A549 (cell line): ENCODE measurements around the gene SPATA2L. TPM values are rescaled to one million over a fixed set of nuclear protein-coding genes. Genes with fewer than 3 reads are reported as not detected.

Source experiments
- ATAC-seq, 2 experiments: fragments of 200-7000 bp in 1 of 2; fragments of >200 bp in 1 of 2; cut with Nextera tagmentation in 1 of 2; cut with Tn5 transposase in 1 of 2; 3 replicates each; pipeline versions ENCODE4 v1.8.0 to v1.9.1; 2018 to 2020; ENCODE audit warnings: mild to moderate bottlenecking in 1 of 2, moderate library complexity in 1 of 2
- CTCF ChIA-PET: fragments of 300-600 bp; sonication (Branson Sonifier 250); formaldehyde crosslinking; extraction: SDS; loops from one replicate; lab custom pipeline; 2021; ENCODE audit warnings: antibody characterized with exemption, inconsistent platforms; lab: Yijun Ruan, JAX
- POLR2A ChIA-PET: fragments of 350-600 bp; formaldehyde crosslinking; extraction: SDS; loops from one replicate; lab custom pipeline; 2021; ENCODE audit warnings: antibody characterized with exemption, inconsistent platforms; lab: Yijun Ruan, JAX
- DNase-seq, 2 experiments: peaks; one replicate each; pipeline versions ENCODE4 v3.0.0 to v3.0.0-alpha.2; 2011 to 2016; ENCODE audit warnings: low read depth in 1 of 2, low spot score in 1 of 2
- FAIRE-seq: peaks from 2 replicates; lab custom pipeline; 2011; peaks lifted over from hg19 to GRCh38; lab: Jason Lieb, UNC
- H3K27ac ChIP-seq, 2 experiments: fragments of >200 bp; sonication (Bioruptor Twin); formaldehyde crosslinking; 3 replicates each; pipeline ENCODE4 v1.5.1; 2016 to 2017
- H3K4me1 ChIP-seq: fragments of >200 bp; sonication (Bioruptor Twin); formaldehyde crosslinking; 3 replicates; pipeline ENCODE4 v1.6.1; 2016
- H3K4me2 ChIP-seq: fragments of >200 bp; sonication (Bioruptor Twin); formaldehyde crosslinking; 3 replicates; pipeline ENCODE4 v1.6.1; 2016
- H3K4me3 ChIP-seq: fragments of >200 bp; sonication (Bioruptor Twin); formaldehyde crosslinking; 3 replicates; pipeline ENCODE4 v1.5.1; 2016
- H3K9me3 ChIP-seq: fragments of >200 bp; sonication (Bioruptor Twin); formaldehyde crosslinking; 3 replicates; pipeline ENCODE4 v1.6.1; 2016
- ATOH8 ChIP-seq: fragments of 250-450 bp; sonication (Bioruptor Pico); IDR thresholded peaks from 2 replicates; pipeline ENCODE4 v1.5.0; 2020; ENCODE audit warnings: low read depth, mild to moderate bottlenecking, moderate library complexity
- BCL3 ChIP-seq: fragments of >200 bp; sonication (Bioruptor Twin); formaldehyde crosslinking; IDR thresholded peaks from 3 replicates; pipeline ENCODE4 v1.6.1; 2016
- BHLHE40 ChIP-seq: IDR thresholded peaks from 2 replicates; pipeline ENCODE4 v1.6.1; 2012; ENCODE audit warnings: low read depth, low read length, inconsistent platforms
- CHD2 ChIP-seq: fragments of 150-350 bp; IDR thresholded peaks from 2 replicates; pipeline ENCODE4 v1.6.1; 2014; ENCODE audit warnings: low read length; ENCODE audit not compliant: partially characterized antibody
- E2F6 ChIP-seq: IDR thresholded peaks from 2 replicates; pipeline ENCODE4 v1.6.1; 2012; ENCODE audit warnings: low read depth, borderline replicate concordance
- EHMT2 ChIP-seq: fragments of 200-600 bp; sonication (generic); IDR thresholded peaks from 2 replicates; pipeline ENCODE4 v1.6.1; 2016; ENCODE audit warnings: antibody characterized with exemption, low read depth, mild to moderate bottlenecking, moderate library complexity
- ELK1 ChIP-seq: fragments of 150-350 bp; IDR thresholded peaks from 2 replicates; pipeline ENCODE4 v1.6.1; 2014; ENCODE audit warnings: low read depth, mild to moderate bottlenecking, low read length
- FOSL2 ChIP-seq, 2 experiments: fragments of 450-650 bp in 1 of 2; fragments of >200 bp in 1 of 2; sonication (Bioruptor Twin) in 1 of 2; formaldehyde crosslinking; IDR thresholded peaks; 2 replicates each; pipeline versions ENCODE4 v1.5.0 to v1.6.1; 2016 to 2020; ENCODE audit warnings: mild to moderate bottlenecking in 1 of 2, moderate library complexity in 1 of 2
- GATA3 ChIP-seq: IDR thresholded peaks from 2 replicates; pipeline ENCODE4 v1.6.1; 2012; ENCODE audit warnings: borderline replicate concordance
- HOXB13 ChIP-seq: fragments of 250-450 bp; sonication (Bioruptor Pico); IDR thresholded peaks from 2 replicates; pipeline ENCODE4 v1.5.0; 2020; ENCODE audit warnings: low read depth, mild to moderate bottlenecking, moderate library complexity
- HOXB5 ChIP-seq: fragments of 250-450 bp; sonication (Bioruptor Pico); IDR thresholded peaks from 2 replicates; pipeline ENCODE4 v1.5.0; 2020; ENCODE audit warnings: mild to moderate bottlenecking, moderate library complexity
- JUNB ChIP-seq: fragments of >200 bp; sonication (Bioruptor Twin); formaldehyde crosslinking; IDR thresholded peaks from 2 replicates; pipeline ENCODE4 v1.6.1; 2016
- MYC ChIP-seq: IDR thresholded peaks from 2 replicates; pipeline ENCODE4 v1.6.1; 2012; ENCODE audit warnings: mild to moderate bottlenecking, inconsistent platforms, low read length, improper control_type of control experiment, borderline replicate concordance
- NPAS2 ChIP-seq: fragments of 250-450 bp; sonication (Bioruptor Pico); IDR thresholded peaks from 2 replicates; pipeline ENCODE4 v1.8.0; 2022; ENCODE audit warnings: mild to moderate bottlenecking, moderate library complexity, borderline replicate concordance
- PBX3 ChIP-seq: IDR thresholded peaks from 2 replicates; pipeline ENCODE4 v1.6.1; 2012
- PHF8 ChIP-seq: fragments of 200-600 bp; sonication (generic); IDR thresholded peaks from 2 replicates; pipeline ENCODE4 v1.6.1; 2016; ENCODE audit warnings: low read depth, mild to moderate bottlenecking, antibody characterized with exemption, moderate library complexity, borderline replicate concordance
- RCOR1 ChIP-seq: fragments of 150-350 bp; IDR thresholded peaks from 2 replicates; pipeline ENCODE4 v1.6.1; 2014; ENCODE audit warnings: antibody characterized with exemption, low read length, low read depth
- RFX5 ChIP-seq: fragments of 450-650 bp; IDR thresholded peaks from 2 replicates; pipeline ENCODE4 v1.7.1; 2014; ENCODE audit warnings: antibody characterized with exemption, mild to moderate bottlenecking, moderate library complexity
- USF2 ChIP-seq: fragments of 450-650 bp; IDR thresholded peaks from 2 replicates; pipeline ENCODE4 v1.6.1; 2014; ENCODE audit warnings: antibody characterized with exemption
- ZC3H11A ChIP-seq: fragments of 450-650 bp; IDR thresholded peaks from 2 replicates; pipeline ENCODE4 v1.6.1; 2014; ENCODE audit warnings: antibody characterized with exemption, mild to moderate bottlenecking
- ZFP36 ChIP-seq: fragments of 450-650 bp; IDR thresholded peaks from 2 replicates; pipeline ENCODE4 v1.6.1; 2014; ENCODE audit warnings: borderline replicate concordance; ENCODE audit not compliant: partially characterized antibody
- WGBS: methylation state at CpG from one replicate; pipeline ENCODE4 v1.1.6; 2017; ENCODE audit errors: missing lambda C conversion rate; 5-methylcytosine and 5-hydroxymethylcytosine counted together
- polyA plus RNA-seq, 4 experiments: library from polyadenylated mRNA; depleted of rRNA in 3 of 4; stranded (reverse); fragments of >200 nt; fragmentation: RNase III in 1 of 4; extraction: RNeasy Plus Mini Kit Qiagen cat#74134 plus additional on column Dnase treatment in 1 of 4; gene quantifications; 2 replicates in 3 of 4; 3 replicates in 1 of 4; pipeline ENCODE4 v1.2.3, GENCODE V29; 2011 to 2017

SPATA2L gene
- polyA plus RNA-seq, 2 of the 4 experiments (the other 2 are of a cell fraction): 3.5 to 5.2 TPM

- Histone ChIP-seq H3K4me1 (peaks cover 16% of the 10 kb centered on the region), H3K4me3 (no peak overlapping the region), H3K4me2 (no peak overlapping the region), H3K27ac (no peak overlapping the region), H3K9me3 (no peaks in the 10 kb centered on the region)
- no peak for DNase-seq
- POLR2A ChIA-PET: no interaction called here
- ATAC-seq: no peak
- WGBS: 94% methylated on average over 10 of the region's 10 CpGs
- CTCF ChIA-PET: interaction anchor here (0.6 to 1.1 kb wide), 2 partner anchors 15 to 216 kb away, joined by 4 read pairs; no protein-coding TSS in a partner anchor
- no peak for FAIRE-seq
- TF ChIP-seq E2F6: no peak
- no peak for TF ChIP-seq MYC
- TF ChIP-seq EHMT2: no peak
- no peak for TF ChIP-seq NPAS2 (CRISPR knock-in tag)
- no peak for TF ChIP-seq FOSL2 (IDR thresholded peaks at IDR 0.05)
- TF ChIP-seq FOSL2 (CRISPR knock-in tag; IDR thresholded peaks at IDR 0.05): no peak
- no peak for TF ChIP-seq RCOR1
- TF ChIP-seq ZFP36: no peak
These were observed 46.4 kb downstream of the SPATA2L start for GRCh38 chr16:89655062-89655643.

- ATAC-seq: no peak
- 88% methylated on average over 10 of the region's 10 CpGs for WGBS
- peaks cover 11% of the 10 kb centered on the region for H3K4me1 ChIP-seq
- TF ChIP-seq ATOH8 (CRISPR knock-in tag) (no peak), RFX5 (no peak), PBX3 (no peak), BCL3 (no peak), GATA3 (no peak), ZC3H11A (no peak), HOXB5 (CRISPR knock-in tag) (no peak), BHLHE40 (no peak), JUNB (no peak), CHD2 (no peak), E2F6 (no peak), USF2 (no peak), ELK1 (no peak), HOXB13 (CRISPR knock-in tag) (no peak), PHF8 (no peak)
- POLR2A ChIA-PET: no interaction called here
- no peak for FAIRE-seq
- CTCF ChIA-PET: interaction anchor here (1.0 to 5.9 kb wide), 5 partner anchors 13 to 80 kb away, joined by 3 to 35 read pairs (median 3); no protein-coding TSS in a partner anchor
- H3K27ac ChIP-seq: no peak overlapping the region
- no peak for DNase-seq
- H3K9me3 ChIP-seq: no peaks in the 10 kb centered on the region
- no peak overlapping the region for H3K4me2 ChIP-seq
- H3K4me3 ChIP-seq: no peak overlapping the region
These were observed 47.7 kb downstream of the SPATA2L start for GRCh38 chr16:89653656-89654295.
